C4-2B (cell line): Measurements from ENCODE around the gene SYK.

ENCODE experiments used
- H3K27ac ChIP-seq: fragments of 450-650 bp; 2 replicates; pipeline ENCODE4 v1.5.1; 2017
- CTCF ChIP-seq: fragments of 450-650 bp; conservative IDR thresholded peaks from 2 replicates; pipeline ENCODE4 v1.5.1; 2017; ENCODE audit warnings: mild to moderate bottlenecking
- ZFX ChIP-seq: fragments of 450-650 bp; IDR thresholded peaks from 2 replicates; pipeline ENCODE4 v1.6.1; 2017

The SYK gene

GRCh38 chr9:90807006-90807405 is 5.4 kb downstream of the SYK start:
- no peak overlapping the region for H3K27ac ChIP-seq
- TF ChIP-seq ZFX (no peak), CTCF (no peak)

- TF ChIP-seq CTCF (no peak), ZFX (no peak)
- no peak overlapping the region for H3K27ac ChIP-seq
Measured at GRCh38 chr9:90808398-90808797, 6.8 kb downstream of the SYK start.

- TF ChIP-seq ZFX (no peak), CTCF (no peak)
- no peak overlapping the region for H3K27ac ChIP-seq
Measured at GRCh38 chr9:90808890-90809685, 7.5 kb downstream of the SYK start.

- no peak overlapping the region for H3K27ac ChIP-seq
- no peak for TF ChIP-seq CTCF
- no peak for TF ChIP-seq ZFX
Measured at GRCh38 chr9:90810691-90811090, 9.1 kb downstream of the SYK start.

- TF ChIP-seq ZFX: no peak
- no peak for TF ChIP-seq CTCF
- no peak overlapping the region for H3K27ac ChIP-seq
Measured at GRCh38 chr9:90813046-90813445, 11.4 kb downstream of the SYK start.

- H3K27ac ChIP-seq: no peak overlapping the region
- TF ChIP-seq CTCF: no peak
- TF ChIP-seq ZFX: no peak
Measured at GRCh38 chr9:90813523-90813922, 11.9 kb downstream of the SYK start.

GRCh38 chr9:90814355-90814754 is 12.7 kb downstream of the SYK start:
- no peak overlapping the region for H3K27ac ChIP-seq
- TF ChIP-seq ZFX (no peak), CTCF (no peak)
